ENCODE data around the gene HMGB3.

The HMGB3 gene

GRCh38 chrX:151030845-151031244 lies 47.7 kb downstream of the HMGB3 start:
- POLR2A ChIA-PET (ENCODE audit: low non-redundant PET): no interaction called here
- CTCF ChIA-PET: no interaction called here
- no peak for DNase-seq (ENCODE audit: low spot score)
- no peak for TF ChIP-seq CTCF (conservative IDR thresholded peaks at IDR 0.05; ENCODE audit: low read depth)
- no peak overlapping the region for H3K27ac ChIP-seq

- H3K27ac ChIP-seq: no peak overlapping the region
- TF ChIP-seq CTCF (conservative IDR thresholded peaks at IDR 0.05; ENCODE audit: low read depth): no peak
- POLR2A ChIA-PET (ENCODE audit: low non-redundant PET): no interaction called here
- DNase-seq (ENCODE audit: low spot score): no peak
- CTCF ChIA-PET: no interaction called here
These were observed 48.3 kb downstream of the HMGB3 start for GRCh38 chrX:151031391-151031975.

GRCh38 chrX:151039351-151039750 lies 56.2 kb downstream of the HMGB3 start:
- no peak for DNase-seq (ENCODE audit: low spot score)
- ChIA-PET POLR2A (ENCODE audit: low non-redundant PET) (no interaction called here), CTCF (interaction anchor here (0.6 kb wide), 1 partner anchor 33 kb away, joined by 4 read pairs; no protein-coding TSS in a partner anchor)

More at GRCh38 chrX:151039351-151039750, 56.2 kb downstream of the HMGB3 start:
- TF ChIP-seq CTCF (conservative IDR thresholded peaks at IDR 0.05; ENCODE audit: low read depth): no peak
- H3K27ac ChIP-seq: no peak overlapping the region
